H9 (cell line): ENCODE measurements around the gene E4F1. TPM values are rescaled to one million over a fixed set of nuclear protein-coding genes. Genes with fewer than 3 reads are reported as not detected.
"Not testable (repeated sequence)": the region's sequence is repeated elsewhere in the genome, so short reads cannot be mapped to it uniquely, and the experiment has no call there.

Experiments
- DNase-seq: peaks from one replicate; pipeline ENCODE4 v3.0.0-alpha.2; 2017
- H2AFZ ChIP-seq: one replicate; pipeline ENCODE4 v1.6.1; 2013; ENCODE audit warnings: mild to moderate bottlenecking, low read length, control low read depth, moderate library complexity
- H2AK5ac ChIP-seq: 2 replicates; pipeline ENCODE4 v1.6.1; 2013; ENCODE audit warnings: low read length, control low read depth, mixed read lengths; ENCODE audit not compliant: insufficient read length
- H2BK120ac ChIP-seq: one replicate; pipeline ENCODE4 v1.6.1; 2013; ENCODE audit warnings: low read depth, mild to moderate bottlenecking, low read length, control low read depth, inconsistent platforms; ENCODE audit not compliant: poor library complexity, severe bottlenecking
- H2BK12ac ChIP-seq: 2 replicates; pipeline ENCODE4 v1.6.1; 2013; ENCODE audit warnings: low read length, control low read depth, mixed read lengths, low read depth; ENCODE audit not compliant: insufficient read length
- H2BK15ac ChIP-seq: 2 replicates; pipeline ENCODE4 v1.6.1; 2013; ENCODE audit warnings: low read depth, low read length, control low read depth
- H2BK20ac ChIP-seq: one replicate; pipeline ENCODE4 v1.6.1; 2013; ENCODE audit warnings: low read depth, mild to moderate bottlenecking, low read length, control low read depth, inconsistent platforms; ENCODE audit not compliant: poor library complexity, severe bottlenecking
- H2BK5ac ChIP-seq: 2 replicates; pipeline ENCODE4 v1.6.1; 2013; ENCODE audit warnings: low read length, control low read depth, mixed read lengths; ENCODE audit not compliant: insufficient read length
- H3K14ac ChIP-seq: 2 replicates; pipeline ENCODE4 v1.6.1; 2013; ENCODE audit warnings: low read length, control low read depth; ENCODE audit not compliant: insufficient read depth
- H3K18ac ChIP-seq: 2 replicates; pipeline ENCODE4 v1.6.1; 2013; ENCODE audit warnings: low read depth, mild to moderate bottlenecking, mixed read lengths, low read length, control low read depth; ENCODE audit not compliant: insufficient read length
- H3K23ac ChIP-seq: 2 replicates; pipeline ENCODE4 v1.6.1; 2013; ENCODE audit warnings: low read length, control low read depth, mixed read lengths, low read depth; ENCODE audit not compliant: insufficient read length
- H3K23me2 ChIP-seq: 2 replicates; pipeline ENCODE4 v1.6.1; 2013; ENCODE audit warnings: low read depth, mild to moderate bottlenecking, mixed read lengths, low read length, control low read depth; ENCODE audit not compliant: insufficient read length, poor library complexity, severe bottlenecking
- H3K27ac ChIP-seq: 2 replicates; pipeline ENCODE4 v1.5.1; 2013; ENCODE audit warnings: low read length, control low read depth, mixed read lengths, low read depth; ENCODE audit not compliant: insufficient read length
- H3K27me3 ChIP-seq: 2 replicates; pipeline ENCODE4 v1.6.1; 2013; ENCODE audit warnings: low read length, control low read depth, inconsistent platforms; ENCODE audit not compliant: insufficient read depth
- H3K4ac ChIP-seq: 2 replicates; pipeline ENCODE4 v1.6.1; 2013; ENCODE audit warnings: low read depth, mild to moderate bottlenecking, control low read depth, inconsistent platforms, low read length, moderate library complexity
- H3K4me1 ChIP-seq: 2 replicates; pipeline ENCODE4 v1.6.1; 2013; ENCODE audit warnings: low read length, control low read depth, inconsistent platforms; ENCODE audit not compliant: insufficient read depth
- H3K4me2 ChIP-seq: 2 replicates; pipeline ENCODE4 v1.6.1; 2013; ENCODE audit warnings: low read length, control low read depth, mixed read lengths; ENCODE audit not compliant: insufficient read length, insufficient read depth
- H3K56ac ChIP-seq: 2 replicates; pipeline ENCODE4 v1.6.1; 2013; ENCODE audit warnings: low read depth, mild to moderate bottlenecking, mixed read lengths, low read length, control low read depth; ENCODE audit not compliant: insufficient read length
- H3K79me1 ChIP-seq: 2 replicates; pipeline ENCODE4 v1.6.1; 2013; ENCODE audit warnings: low read depth, mild to moderate bottlenecking, moderate library complexity, low read length, control low read depth, inconsistent platforms; ENCODE audit not compliant: insufficient read depth, poor library complexity, severe bottlenecking
- H3K79me2 ChIP-seq: 2 replicates; pipeline ENCODE4 v1.6.1; 2013; ENCODE audit warnings: low read length, control low read depth, inconsistent platforms; ENCODE audit not compliant: insufficient read depth
- H3K9ac ChIP-seq: 2 replicates; pipeline ENCODE4 v1.6.1; 2013; ENCODE audit warnings: low read length, control low read depth, mixed read lengths; ENCODE audit not compliant: insufficient read length; ENCODE audit errors: extremely low read depth
- H3K9me3 ChIP-seq: one replicate; pipeline ENCODE4 v1.6.1; 2013; ENCODE audit warnings: low read depth, low read length, inconsistent platforms; ENCODE audit not compliant: control insufficient read depth
- H3T11ph ChIP-seq: one replicate; pipeline ENCODE4 v1.6.1; 2013; ENCODE audit warnings: mild to moderate bottlenecking, low read length, control low read depth, inconsistent platforms
- H4K20me1 ChIP-seq: one replicate; pipeline ENCODE4 v1.6.1; 2013; ENCODE audit not compliant: control insufficient read depth, insufficient read length, insufficient read depth
- H4K5ac ChIP-seq: 2 replicates; pipeline ENCODE4 v1.6.1; 2013; ENCODE audit warnings: low read depth, mild to moderate bottlenecking, mixed read lengths, low read length, control low read depth; ENCODE audit not compliant: insufficient read length
- H4K8ac ChIP-seq: replicated peaks from 2 replicates; pipeline ENCODE4 v1.6.1; 2013; ENCODE audit warnings: low read length, control low read depth, mixed read lengths, low read depth; ENCODE audit not compliant: insufficient read length
- H4K91ac ChIP-seq: 2 replicates; pipeline ENCODE4 v1.6.1; 2013; ENCODE audit warnings: low read depth, mild to moderate bottlenecking, moderate library complexity, mixed read lengths, low read length, control low read depth; ENCODE audit not compliant: insufficient read length
- H3K27ac Mint-ChIP-seq, 3 experiments: 2 replicates in 2 of 3; 3 replicates in 1 of 3; pipeline ENCODE4 v1.8.0; 2020 to 2021; ENCODE audit warnings: mixed read lengths in 3 of 3, mild to moderate bottlenecking in 1 of 3, moderate library complexity in 1 of 3
- H3K27me3 Mint-ChIP-seq: 2 replicates; pipeline ENCODE4 v1.8.0; 2021; ENCODE audit warnings: low read depth, mild to moderate bottlenecking, moderate library complexity, mixed read lengths
- H3K36me3 Mint-ChIP-seq, 3 experiments: 2 replicates in 2 of 3; 3 replicates in 1 of 3; pipeline ENCODE4 v1.8.0; 2020 to 2021; ENCODE audit warnings: low read depth in 3 of 3, mixed read lengths in 3 of 3; ENCODE audit not compliant: insufficient read depth in 1 of 3
- H3K4me1 Mint-ChIP-seq, 2 experiments: 2 replicates each; pipeline ENCODE4 v1.8.0; 2020; ENCODE audit warnings: mixed read lengths in 2 of 2
- H3K4me3 Mint-ChIP-seq, 2 experiments: 2 replicates in 1 of 2; 3 replicates in 1 of 2; pipeline ENCODE4 v1.8.0; 2020 to 2021; ENCODE audit warnings: mild to moderate bottlenecking in 2 of 2, mixed read lengths in 2 of 2, moderate library complexity in 1 of 2
- H3K9me3 Mint-ChIP-seq, 2 experiments: 2 replicates in 1 of 2; 3 replicates in 1 of 2; pipeline ENCODE4 v1.8.0; 2020; ENCODE audit warnings: mild to moderate bottlenecking in 2 of 2, mixed read lengths in 2 of 2, moderate library complexity in 1 of 2
- WGBS: extraction: QIAGEN DNeasy Blood & Tissue Kit; methylation state at CpG from one replicate; pipeline ENCODE4 v1.1.7; 2013; ENCODE audit warnings: missing lambda C conversion rate, low lambda C conversion rate, mixed read lengths; ENCODE audit not compliant: insufficient read length; ENCODE audit errors: extremely low coverage; 5-methylcytosine and 5-hydroxymethylcytosine counted together
- total RNA-seq: library from RNA; stranded (reverse); gene quantifications from 2 replicates; pipeline ENCODE4 v1.2.1, GENCODE V29; 2021
- TF ChIP-seq, protein P1 (sequence below): fragments of 200-600 bp; sonication (generic); conservative IDR thresholded peaks from 3 replicates; pipeline ENCODE4 v1.8.0; 2021; ENCODE audit warnings: antibody characterized with exemption, mild to moderate bottlenecking

The E4F1 gene
- total RNA-seq, 1 experiment from 2014 or later, result 35.9 TPM

GRCh38 chr16:2257726-2258125, 34.3 kb downstream of the E4F1 start:
- Histone ChIP-seq H3K4ac (no peak overlapping the region), H2BK15ac (no peak overlapping the region), H4K8ac (no peak overlapping the region), H2BK5ac (no peak overlapping the region), H3K27me3 (no peaks in the 10 kb centered on the region), H3K9me3 (no peaks in the 10 kb centered on the region), H3K79me2 (no peaks in the 10 kb centered on the region), H3K4me2 (no peak overlapping the region), H2BK120ac (no peak overlapping the region), H3K79me1 (peaks cover 6% of the 10 kb centered on the region), H2BK20ac (no peak overlapping the region), H2AK5ac (no peak overlapping the region), H3K27ac (no peak overlapping the region), H3K23ac (no peak overlapping the region), H3K9ac (no peak overlapping the region), H3K14ac (no peak overlapping the region), H2BK12ac (no peak overlapping the region), H3K23me2 (no peaks in the 10 kb centered on the region), H3K18ac (no peak overlapping the region), H3K4me1 (no peaks in the 10 kb centered on the region), H2AFZ (no peak overlapping the region), H4K91ac (no peak overlapping the region), H4K20me1 (peaks cover 2% of the 10 kb centered on the region), H4K5ac (no peak overlapping the region), H3K56ac (no peak overlapping the region), H3T11ph (no peak overlapping the region)
- Mint-ChIP-seq H3K36me3 (peaks cover 69 to 99% (median 90%) of the 10 kb centered on the region in 3 experiments), H3K27ac (no peak overlapping the region), H3K4me1 (peaks cover 8% of the 10 kb centered on the region in 2 experiments), H3K27me3 (no peaks in the 10 kb centered on the region), H3K9me3 (no peaks in the 10 kb centered on the region), H3K4me3 (no peak overlapping the region)
- DNase-seq, result no peak
- TF ChIP-seq, protein P1, sequence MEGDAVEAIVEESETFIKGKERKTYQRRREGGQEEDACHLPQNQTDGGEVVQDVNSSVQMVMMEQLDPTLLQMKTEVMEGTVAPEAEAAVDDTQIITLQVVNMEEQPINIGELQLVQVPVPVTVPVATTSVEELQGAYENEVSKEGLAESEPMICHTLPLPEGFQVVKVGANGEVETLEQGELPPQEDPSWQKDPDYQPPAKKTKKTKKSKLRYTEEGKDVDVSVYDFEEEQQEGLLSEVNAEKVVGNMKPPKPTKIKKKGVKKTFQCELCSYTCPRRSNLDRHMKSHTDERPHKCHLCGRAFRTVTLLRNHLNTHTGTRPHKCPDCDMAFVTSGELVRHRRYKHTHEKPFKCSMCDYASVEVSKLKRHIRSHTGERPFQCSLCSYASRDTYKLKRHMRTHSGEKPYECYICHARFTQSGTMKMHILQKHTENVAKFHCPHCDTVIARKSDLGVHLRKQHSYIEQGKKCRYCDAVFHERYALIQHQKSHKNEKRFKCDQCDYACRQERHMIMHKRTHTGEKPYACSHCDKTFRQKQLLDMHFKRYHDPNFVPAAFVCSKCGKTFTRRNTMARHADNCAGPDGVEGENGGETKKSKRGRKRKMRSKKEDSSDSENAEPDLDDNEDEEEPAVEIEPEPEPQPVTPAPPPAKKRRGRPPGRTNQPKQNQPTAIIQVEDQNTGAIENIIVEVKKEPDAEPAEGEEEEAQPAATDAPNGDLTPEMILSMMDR, result no peak
- no CpG with 5 or more reads among the region's 6 CpGs for WGBS

DNA sequence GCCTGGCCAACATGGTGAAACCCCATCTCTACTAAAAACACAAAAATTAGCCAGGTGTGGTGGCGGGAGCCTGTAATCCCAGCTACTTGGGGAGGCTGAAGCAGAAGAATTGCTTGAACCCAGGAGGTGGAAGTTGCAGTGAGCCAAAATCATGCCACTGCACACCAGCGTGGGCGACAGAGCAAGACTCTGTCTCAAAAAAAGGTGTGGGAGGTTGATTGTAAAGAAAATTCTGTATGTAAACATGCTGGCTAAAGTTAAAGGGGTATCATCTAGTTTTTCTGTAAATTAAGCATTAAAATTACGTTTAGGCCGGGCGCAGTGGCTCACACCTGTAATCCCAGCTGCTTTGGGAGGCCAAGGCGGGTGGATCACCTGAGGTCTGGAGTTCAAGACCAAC, 35.1 kb downstream of the E4F1 start:
- H3K4me1 ChIP-seq, H3K9me3 ChIP-seq, H3K27me3 ChIP-seq, H2BK12ac ChIP-seq, H3K4me3 Mint-ChIP-seq, H2AK5ac ChIP-seq, H3K4me2 ChIP-seq, H3T11ph ChIP-seq, H2AFZ ChIP-seq, H4K91ac ChIP-seq, H3K4me1 Mint-ChIP-seq, H4K20me1 ChIP-seq, H3K18ac ChIP-seq, H3K9me3 Mint-ChIP-seq, H3K23ac ChIP-seq, DNase-seq, H3K27me3 Mint-ChIP-seq, H2BK5ac ChIP-seq, H3K23me2 ChIP-seq, H2BK20ac ChIP-seq, H3K4ac ChIP-seq, H4K8ac ChIP-seq, H3K56ac ChIP-seq, H3K14ac ChIP-seq, H4K5ac ChIP-seq, H2BK120ac ChIP-seq, H2BK15ac ChIP-seq, H3K9ac ChIP-seq, H3K79me1 ChIP-seq, H3K79me2 ChIP-seq, H3K27ac ChIP-seq: not testable (repeated sequence)
- Mint-ChIP-seq H3K36me3 (peaks cover 70 to 99% (median 90%) of the 10 kb centered on the region in 3 experiments), H3K27ac (peak overlapping the region in 1 of 3 experiments; percentile 64; a peak in 1 of 7 replicates)
- no CpG with 5 or more reads among the region's 7 CpGs for WGBS
